Globus pallidus (tissue), 1 donor: ENCODE data around the gene BACH2.

Experiments used
- DNase-seq: peaks from one replicate; pipeline ENCODE4 v3.0.0-alpha.2; 2015; ENCODE audit warnings: low spot score

BACH2 gene

GRCh38 chr6:90277302-90278011 lies 19.2 kb downstream of the BACH2 start:
- no peak for DNase-seq

- DNase-seq: no peak
Measured at GRCh38 chr6:90274451-90275030, 22.1 kb downstream of the BACH2 start.

- no peak for DNase-seq
Measured at GRCh38 chr6:90273863-90274262, 22.8 kb downstream of the BACH2 start.

GRCh38 chr6:90272895-90273294 lies 23.7 kb downstream of the BACH2 start:
- DNase-seq: no peak

GRCh38 chr6:90271831-90272230 lies 24.8 kb downstream of the BACH2 start:
- DNase-seq: no peak

GRCh38 chr6:90269334-90269733 lies 27.3 kb downstream of the BACH2 start:
- no peak for DNase-seq

- DNase-seq: no peak
Measured at GRCh38 chr6:90268178-90268577, 28.5 kb downstream of the BACH2 start.

GRCh38 chr6:90266905-90267621 lies 29.6 kb downstream of the BACH2 start:
- no peak for DNase-seq

GRCh38 chr6:90264561-90264960 lies 32.1 kb downstream of the BACH2 start:
- no peak for DNase-seq

- no peak for DNase-seq
Measured at GRCh38 chr6:90263633-90264032, 33.0 kb downstream of the BACH2 start.

GRCh38 chr6:90261801-90262200 lies 34.8 kb downstream of the BACH2 start:
- no peak for DNase-seq

GRCh38 chr6:90257486-90257738 lies 39.2 kb downstream of the BACH2 start:
- no peak for DNase-seq

- DNase-seq: no peak
Measured at GRCh38 chr6:90256698-90257485, 39.8 kb downstream of the BACH2 start.

GRCh38 chr6:90253631-90254030 lies 43.0 kb downstream of the BACH2 start:
- DNase-seq: no peak

GRCh38 chr6:90251295-90251992 lies 45.2 kb downstream of the BACH2 start:
- no peak for DNase-seq

- no peak for DNase-seq
Measured at GRCh38 chr6:90250405-90250804, 46.2 kb downstream of the BACH2 start.

GRCh38 chr6:90249458-90249857 lies 47.2 kb downstream of the BACH2 start:
- DNase-seq: no peak

GRCh38 chr6:90249034-90249433 lies 47.6 kb downstream of the BACH2 start:
- DNase-seq: no peak

GRCh38 chr6:90247262-90247661 lies 49.4 kb downstream of the BACH2 start:
- no peak for DNase-seq

GRCh38 chr6:90241229-90241880 lies 55.3 kb downstream of the BACH2 start:
- DNase-seq: no peak

GRCh38 chr6:90238496-90239266 lies 58.0 kb downstream of the BACH2 start:
- no peak for DNase-seq
